Mesothelial cell of epicardium (in vitro differentiated cells): Measurements from ENCODE around the gene CELF5. TPM values are rescaled to one million over a fixed set of nuclear protein-coding genes. Genes with fewer than 3 reads are reported as not detected.

Experiments
- DNase-seq, 2 experiments: peaks; one replicate each; pipeline ENCODE4 v3.0.0; 2021; ENCODE audit warnings: low spot score in 2 of 2; ENCODE audit not compliant: unreplicated experiment in 2 of 2
- H3K27ac Mint-ChIP-seq: 2 replicates; pipeline ENCODE4 v1.8.0; 2021; ENCODE audit warnings: mixed read lengths
- H3K27me3 Mint-ChIP-seq: 2 replicates; pipeline ENCODE4 v1.8.0; 2021; ENCODE audit warnings: low read depth, mixed read lengths
- H3K36me3 Mint-ChIP-seq: 2 replicates; pipeline ENCODE4 v1.8.0; 2021; ENCODE audit warnings: mixed read lengths
- H3K4me1 Mint-ChIP-seq: 2 replicates; pipeline ENCODE4 v1.8.0; 2021; ENCODE audit warnings: mixed read lengths
- H3K4me3 Mint-ChIP-seq: 2 replicates; pipeline ENCODE4 v1.8.0; 2021; ENCODE audit warnings: mild to moderate bottlenecking, moderate library complexity, mixed read lengths
- H3K9me3 Mint-ChIP-seq: 2 replicates; pipeline ENCODE4 v1.8.0; 2021; ENCODE audit warnings: mixed read lengths
- total RNA-seq: library from RNA; stranded (reverse); gene quantifications from 3 replicates; pipeline ENCODE4 v1.2.1, GENCODE V29; 2021
- TF ChIP-seq, protein P1 (sequence below): fragments of 200-600 bp; sonication (generic); IDR thresholded peaks from one replicate; pipeline ENCODE4 v1.5.0; 2021; ENCODE audit warnings: antibody characterized with exemption; ENCODE audit not compliant: unreplicated experiment

The CELF5 gene
- total RNA-seq, 1 donor from 2014 or later, result 2.4 TPM

DNA sequence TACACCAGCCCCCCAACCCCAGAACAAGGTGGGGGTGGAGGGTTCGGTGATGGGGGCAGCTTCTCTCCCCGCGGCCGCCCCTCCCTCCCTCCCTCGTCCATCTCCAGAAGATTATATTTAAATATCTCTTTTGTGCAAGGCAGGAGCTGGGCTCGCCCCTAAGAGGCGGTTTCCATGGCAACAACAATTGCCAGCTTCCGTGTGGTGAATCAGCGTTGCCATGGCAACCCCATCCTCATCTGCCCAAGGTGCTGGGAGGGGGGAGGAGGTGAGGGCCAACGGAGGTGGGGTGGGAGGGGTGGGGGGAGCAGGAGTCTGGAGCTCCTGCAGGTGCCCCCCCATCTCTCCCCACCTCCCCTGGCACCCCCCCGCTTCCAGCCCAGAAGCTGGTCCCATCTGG lies 46.4 kb downstream of the CELF5 start:
- H3K4me3 Mint-ChIP-seq, result no peak overlapping the region
- DNase-seq, result no peak
- no peaks in the 10 kb centered on the region for H3K36me3 Mint-ChIP-seq

GRCh38 chr19:3272401-3272931 lies 48.0 kb downstream of the CELF5 start:
- no peak overlapping the region for H3K4me3 Mint-ChIP-seq
- H3K27me3 Mint-ChIP-seq, result peaks cover 90% of the 10 kb centered on the region
- TF ChIP-seq, protein P1, sequence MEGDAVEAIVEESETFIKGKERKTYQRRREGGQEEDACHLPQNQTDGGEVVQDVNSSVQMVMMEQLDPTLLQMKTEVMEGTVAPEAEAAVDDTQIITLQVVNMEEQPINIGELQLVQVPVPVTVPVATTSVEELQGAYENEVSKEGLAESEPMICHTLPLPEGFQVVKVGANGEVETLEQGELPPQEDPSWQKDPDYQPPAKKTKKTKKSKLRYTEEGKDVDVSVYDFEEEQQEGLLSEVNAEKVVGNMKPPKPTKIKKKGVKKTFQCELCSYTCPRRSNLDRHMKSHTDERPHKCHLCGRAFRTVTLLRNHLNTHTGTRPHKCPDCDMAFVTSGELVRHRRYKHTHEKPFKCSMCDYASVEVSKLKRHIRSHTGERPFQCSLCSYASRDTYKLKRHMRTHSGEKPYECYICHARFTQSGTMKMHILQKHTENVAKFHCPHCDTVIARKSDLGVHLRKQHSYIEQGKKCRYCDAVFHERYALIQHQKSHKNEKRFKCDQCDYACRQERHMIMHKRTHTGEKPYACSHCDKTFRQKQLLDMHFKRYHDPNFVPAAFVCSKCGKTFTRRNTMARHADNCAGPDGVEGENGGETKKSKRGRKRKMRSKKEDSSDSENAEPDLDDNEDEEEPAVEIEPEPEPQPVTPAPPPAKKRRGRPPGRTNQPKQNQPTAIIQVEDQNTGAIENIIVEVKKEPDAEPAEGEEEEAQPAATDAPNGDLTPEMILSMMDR, result no peak
- H3K4me1 Mint-ChIP-seq, result peaks cover 4% of the 10 kb centered on the region
- no peak for DNase-seq
- H3K9me3 Mint-ChIP-seq, result no peaks in the 10 kb centered on the region
- no peaks in the 10 kb centered on the region for H3K36me3 Mint-ChIP-seq
- H3K27ac Mint-ChIP-seq, result no peak overlapping the region

More for the DNA sequence above, 46.4 kb downstream of the CELF5 start:
- peaks cover 4% of the 10 kb centered on the region for H3K4me1 Mint-ChIP-seq
- H3K27me3 Mint-ChIP-seq, result peaks cover 85% of the 10 kb centered on the region
- peaks cover 4% of the 10 kb centered on the region for H3K9me3 Mint-ChIP-seq
- TF ChIP-seq, protein P1, result no peak
- H3K27ac Mint-ChIP-seq, result no peak overlapping the region

GRCh38 chr19:3272952-3273351 lies 48.5 kb downstream of the CELF5 start:
- TF ChIP-seq, protein P1, result no peak
- H3K36me3 Mint-ChIP-seq, result no peaks in the 10 kb centered on the region
- H3K9me3 Mint-ChIP-seq, result no peaks in the 10 kb centered on the region
- H3K27me3 Mint-ChIP-seq, result peaks cover 90% of the 10 kb centered on the region
- peaks cover 4% of the 10 kb centered on the region for H3K4me1 Mint-ChIP-seq
- no peak overlapping the region for H3K4me3 Mint-ChIP-seq
- no peak overlapping the region for H3K27ac Mint-ChIP-seq
- no peak for DNase-seq

- Mint-ChIP-seq H3K4me3 (no peak overlapping the region), H3K36me3 (no peaks in the 10 kb centered on the region), H3K27me3 (peaks cover 90% of the 10 kb centered on the region), H3K27ac (no peak overlapping the region), H3K9me3 (no peaks in the 10 kb centered on the region), H3K4me1 (peaks cover 4% of the 10 kb centered on the region)
- TF ChIP-seq, protein P1, result no peak
- no peak for DNase-seq
These were observed 49.9 kb downstream of the CELF5 start for GRCh38 chr19:3274245-3274941.

DNA sequence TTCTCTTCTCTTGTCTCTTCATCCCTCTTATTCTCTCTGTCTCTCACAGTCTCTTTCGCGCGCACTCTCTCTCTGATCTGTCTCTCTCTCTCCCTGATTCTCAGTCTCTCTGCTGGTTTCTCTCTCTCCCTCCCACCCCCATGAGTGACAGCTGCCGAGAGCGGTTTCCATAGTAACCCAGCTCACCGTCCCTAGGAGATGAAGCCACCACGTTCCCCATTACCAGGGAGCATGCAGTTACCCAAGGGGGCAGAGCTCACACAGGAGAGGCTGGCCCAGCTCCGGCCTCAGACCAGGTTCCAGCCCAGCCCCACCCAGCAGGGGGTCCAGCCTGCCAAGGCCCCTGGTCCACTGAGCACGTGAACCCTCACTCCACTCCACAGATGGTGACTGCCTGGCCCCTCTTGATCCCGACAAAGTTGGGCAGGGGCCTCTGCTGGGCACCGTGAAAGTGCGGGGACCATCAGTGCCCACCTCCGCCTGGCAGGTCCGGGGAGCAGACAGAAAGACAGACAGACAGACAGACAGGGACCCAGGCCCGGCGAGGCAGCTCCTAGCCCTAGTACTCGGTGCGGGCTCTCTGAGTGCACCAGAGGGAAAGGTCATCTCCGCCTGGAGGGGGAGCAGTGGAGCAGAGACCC lies 50.6 kb downstream of the CELF5 start:
- no peak for DNase-seq
- Mint-ChIP-seq H3K36me3 (no peaks in the 10 kb centered on the region), H3K4me1 (peaks cover 4% of the 10 kb centered on the region), H3K27me3 (peaks cover 84% of the 10 kb centered on the region), H3K4me3 (peak overlapping the region; percentile 39), H3K27ac (no peak overlapping the region), H3K9me3 (no peaks in the 10 kb centered on the region)
- TF ChIP-seq, protein P1, result no peak
